Measurements from ENCODE around the gene VWC2L. TPM values are rescaled to one million over a fixed set of nuclear protein-coding genes. Genes with fewer than 3 reads are reported as not detected.

The VWC2L gene
- total RNA-seq, 4 donors from 2014 or later: 0.32 TPM; not detected in 3

DNA sequence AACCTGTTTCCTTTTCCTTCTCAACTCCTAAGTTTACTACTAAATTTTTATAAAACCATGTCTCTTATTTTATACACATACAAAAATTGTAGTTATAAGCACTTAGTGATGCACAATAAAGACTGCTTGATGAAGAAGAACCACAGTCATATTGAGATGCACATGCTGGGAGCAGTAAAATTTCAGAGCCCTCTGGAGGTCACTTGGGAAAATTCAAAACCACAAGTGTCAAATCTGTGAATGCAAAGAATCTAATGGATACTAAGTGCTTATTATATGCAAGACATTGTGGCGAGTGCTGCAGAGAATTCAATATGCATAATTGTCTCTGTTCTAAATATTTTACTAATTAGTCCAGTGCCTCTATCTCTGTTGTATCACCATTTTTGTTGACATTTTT is 180.5 kb downstream of the VWC2L start:
- no peaks in the 10 kb centered on the region for H3K4me1 ChIP-seq
- in situ Hi-C loops (cut with MboI; ENCODE audit: low pct_ligation_motif_present in 1 of 4, low pct_unique_long_range_greater_than_20kb in 1 of 4, low sequenced_read_pairs in 3 of 4) (no loop called here), intact Hi-C loops (cut with DNase I; ENCODE audit: low total_unique reads) (no loop called here)
- no peak overlapping the region for H3K4me3 ChIP-seq
- no peaks in the 10 kb centered on the region for H3K9me3 ChIP-seq
- H3K36me3 ChIP-seq: no peaks in the 10 kb centered on the region
- 74 to 83% methylated on average over 1 of the region's 1 CpG for WGBS, 2 donors (ENCODE audit: low coverage in 1 of 2)
- DNase-seq: no peak
- H3K27ac ChIP-seq: no peak overlapping the region
- TF ChIP-seq POLR2A (IDR thresholded peaks at IDR 0.05): no peak
- TF ChIP-seq, protein P1, sequence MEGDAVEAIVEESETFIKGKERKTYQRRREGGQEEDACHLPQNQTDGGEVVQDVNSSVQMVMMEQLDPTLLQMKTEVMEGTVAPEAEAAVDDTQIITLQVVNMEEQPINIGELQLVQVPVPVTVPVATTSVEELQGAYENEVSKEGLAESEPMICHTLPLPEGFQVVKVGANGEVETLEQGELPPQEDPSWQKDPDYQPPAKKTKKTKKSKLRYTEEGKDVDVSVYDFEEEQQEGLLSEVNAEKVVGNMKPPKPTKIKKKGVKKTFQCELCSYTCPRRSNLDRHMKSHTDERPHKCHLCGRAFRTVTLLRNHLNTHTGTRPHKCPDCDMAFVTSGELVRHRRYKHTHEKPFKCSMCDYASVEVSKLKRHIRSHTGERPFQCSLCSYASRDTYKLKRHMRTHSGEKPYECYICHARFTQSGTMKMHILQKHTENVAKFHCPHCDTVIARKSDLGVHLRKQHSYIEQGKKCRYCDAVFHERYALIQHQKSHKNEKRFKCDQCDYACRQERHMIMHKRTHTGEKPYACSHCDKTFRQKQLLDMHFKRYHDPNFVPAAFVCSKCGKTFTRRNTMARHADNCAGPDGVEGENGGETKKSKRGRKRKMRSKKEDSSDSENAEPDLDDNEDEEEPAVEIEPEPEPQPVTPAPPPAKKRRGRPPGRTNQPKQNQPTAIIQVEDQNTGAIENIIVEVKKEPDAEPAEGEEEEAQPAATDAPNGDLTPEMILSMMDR (IDR thresholded peaks at IDR 0.05): no peak
- no peak for TF ChIP-seq EP300 (IDR thresholded peaks at IDR 0.05; ENCODE audit: low read depth)
- no peak for TF ChIP-seq POLR2AphosphoS5 (IDR thresholded peaks at IDR 0.05)
- no peaks in the 10 kb centered on the region for H3K27me3 ChIP-seq

DNA sequence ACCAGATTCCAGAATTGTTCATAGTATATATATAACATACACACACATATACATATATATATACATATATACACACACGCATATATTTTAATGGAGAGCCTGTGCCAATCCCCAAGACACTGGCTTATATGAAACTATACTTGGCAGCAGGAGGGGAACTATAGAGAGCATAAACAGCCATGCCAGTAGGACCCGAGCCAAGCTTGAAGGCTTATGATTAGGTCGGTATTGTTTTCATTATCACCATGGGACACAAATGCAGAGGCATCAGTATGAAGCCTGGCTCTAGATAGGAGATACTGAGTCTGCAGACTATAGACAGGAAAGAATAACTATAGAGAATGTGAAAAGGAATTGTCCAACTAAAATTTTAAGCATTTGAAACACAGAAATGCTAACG is 181.2 kb downstream of the VWC2L start:
- 59 to 67% methylated on average over 3 to 4 of the region's 4 CpGs for WGBS, 2 donors (ENCODE audit: low coverage in 1 of 2)
- Histone ChIP-seq H3K36me3 (no peaks in the 10 kb centered on the region), H3K4me3 (no peak overlapping the region), H3K27me3 (no peaks in the 10 kb centered on the region), H3K4me1 (no peaks in the 10 kb centered on the region), H3K9me3 (no peaks in the 10 kb centered on the region), H3K27ac (no peak overlapping the region)
- TF ChIP-seq POLR2A (IDR thresholded peaks at IDR 0.05): no peak
- TF ChIP-seq POLR2AphosphoS5 (IDR thresholded peaks at IDR 0.05): no peak
- in situ Hi-C loops (cut with MboI; ENCODE audit: low pct_ligation_motif_present in 1 of 4, low pct_unique_long_range_greater_than_20kb in 1 of 4, low sequenced_read_pairs in 3 of 4) (no loop called here), intact Hi-C loops (cut with DNase I; ENCODE audit: low total_unique reads) (no loop called here)
- no peak for DNase-seq

DNA sequence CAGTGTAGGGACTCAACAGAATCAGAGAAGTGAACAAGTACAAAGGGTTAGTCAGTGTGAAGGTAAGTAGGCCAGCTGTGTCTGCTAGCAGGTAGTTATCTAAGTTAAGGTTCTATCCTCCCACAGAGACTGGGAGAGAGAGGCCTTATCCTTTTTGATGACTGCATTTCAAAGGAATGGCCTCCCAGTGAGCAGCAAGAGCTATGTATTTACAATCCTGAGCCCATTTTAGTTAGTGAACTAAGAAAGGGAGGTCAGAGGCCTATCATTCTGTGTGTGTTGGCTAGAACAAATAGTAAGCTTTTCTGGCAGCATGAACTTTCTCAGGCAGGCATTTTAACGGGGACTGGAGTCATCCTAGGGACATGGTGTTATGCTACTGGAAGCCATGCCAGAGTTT is 182.9 kb downstream of the VWC2L start:
- 71% methylated on average over 1 of the region's 1 CpG; no CpG with 5 or more reads in 1 of the 2 donors for WGBS, 2 donors (ENCODE audit: low coverage in 1 of 2)
- in situ Hi-C loops (cut with MboI; ENCODE audit: low pct_ligation_motif_present in 1 of 4, low pct_unique_long_range_greater_than_20kb in 1 of 4, low sequenced_read_pairs in 3 of 4) (no loop called here), intact Hi-C loops (cut with DNase I; ENCODE audit: low total_unique reads) (no loop called here)
- Histone ChIP-seq H3K4me3 (no peak overlapping the region), H3K27ac (no peak overlapping the region), H3K4me1 (no peaks in the 10 kb centered on the region), H3K27me3 (no peaks in the 10 kb centered on the region), H3K36me3 (no peaks in the 10 kb centered on the region), H3K9me3 (no peaks in the 10 kb centered on the region)
- no peak for DNase-seq
- TF ChIP-seq POLR2A (IDR thresholded peaks at IDR 0.05) (no peak), EP300 (IDR thresholded peaks at IDR 0.05; ENCODE audit: low read depth) (no peak), POLR2AphosphoS5 (IDR thresholded peaks at IDR 0.05) (no peak)
- TF ChIP-seq, protein P1 (IDR thresholded peaks at IDR 0.05): no peak

DNA sequence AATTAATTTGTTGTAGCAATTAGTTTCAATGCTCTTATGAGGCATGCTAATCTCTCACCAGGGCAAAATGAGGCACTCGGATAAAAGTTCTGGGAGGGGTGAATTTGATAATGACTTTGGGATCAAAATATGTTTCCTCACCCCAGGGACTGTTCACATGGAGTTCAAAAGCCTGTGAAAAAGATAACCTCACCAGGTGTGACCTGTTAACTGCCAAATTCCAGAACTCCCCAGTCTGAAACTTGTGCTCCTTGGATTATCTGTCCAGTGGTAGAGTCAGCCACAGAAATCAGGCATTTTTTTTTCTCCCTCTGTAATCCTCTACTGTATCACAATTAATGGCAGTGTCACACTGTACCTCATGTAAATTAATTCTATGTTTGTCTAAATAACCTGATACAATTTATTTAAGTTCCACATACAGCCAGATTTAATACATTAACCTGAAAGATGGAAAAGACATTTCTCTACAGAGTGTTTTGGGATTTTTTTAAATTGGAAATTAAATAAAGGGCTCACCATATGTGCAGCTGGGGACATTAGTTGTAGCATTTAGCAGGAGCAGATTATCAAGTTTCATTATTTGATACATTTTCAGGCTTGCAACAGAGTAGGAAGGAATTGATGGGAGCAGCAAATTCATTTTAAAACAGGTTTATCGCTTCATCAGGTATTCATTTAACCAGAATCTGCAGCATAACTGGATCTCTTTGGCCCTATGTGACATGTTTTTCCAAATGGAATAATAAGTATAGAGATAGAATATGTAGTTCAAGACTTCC is 191.2 kb downstream of the VWC2L start:
- Histone ChIP-seq H3K4me1 (no peaks in the 10 kb centered on the region), H3K4me3 (no peak overlapping the region), H3K36me3 (no peaks in the 10 kb centered on the region), H3K27ac (no peak overlapping the region), H3K9me3 (no peaks in the 10 kb centered on the region), H3K27me3 (no peaks in the 10 kb centered on the region)
- in situ Hi-C loops (cut with MboI; ENCODE audit: low pct_ligation_motif_present in 1 of 4, low pct_unique_long_range_greater_than_20kb in 1 of 4, low sequenced_read_pairs in 3 of 4) (no loop called here), intact Hi-C loops (cut with DNase I; ENCODE audit: low total_unique reads) (no loop called here)
- 77 to 89% methylated on average over 2 of the region's 2 CpGs for WGBS, 2 donors (ENCODE audit: low coverage in 1 of 2)
- TF ChIP-seq EP300 (IDR thresholded peaks at IDR 0.05; ENCODE audit: low read depth): no peak
- TF ChIP-seq, protein P1 (IDR thresholded peaks at IDR 0.05): no peak
- no peak for TF ChIP-seq POLR2A (IDR thresholded peaks at IDR 0.05)
- TF ChIP-seq POLR2AphosphoS5 (IDR thresholded peaks at IDR 0.05): no peak
- no peak for DNase-seq

All from transverse colon (tissue), 4 donors.